Endothelial cell of umbilical vein (primary cell): ENCODE measurements around the gene PCNT. TPM values are rescaled to one million over a fixed set of nuclear protein-coding genes. Genes with fewer than 3 reads are reported as not detected.

ENCODE experiments used
- BruUV-seq: library from RNA; stranded (reverse); fragments of 400-500 nt; replicated peaks from 2 replicates; lab custom pipeline; 2021; lab: Mats Ljungman, UMichigan
- CTCF ChIA-PET: fragments of 300-600, 350-600 bp; sonication (Branson Sonifier 250); formaldehyde crosslinking; loops from one replicate; lab custom pipeline; 2021; ENCODE audit warnings: antibody characterized with exemption, inconsistent platforms; lab: Charles Lee
- POLR2A ChIA-PET: fragments of 300-600, 350-600 bp; sonication (Branson Sonifier 250); formaldehyde crosslinking; loops from one replicate; lab custom pipeline; 2021; ENCODE audit warnings: antibody characterized with exemption, inconsistent platforms; lab: Charles Lee
- DNase-seq: peaks from one replicate; pipeline ENCODE4 v3.0.0-alpha.2; 2011; ENCODE audit warnings: low read depth, low spot score
- FAIRE-seq: peaks from 2 replicates; lab custom pipeline; 2011; peaks lifted over from hg19 to GRCh38; lab: Jason Lieb, UNC
- H2AFZ ChIP-seq: 2 replicates; pipeline ENCODE4 v1.6.0; 2012; ENCODE audit warnings: low read depth, low read length, control low read depth, inconsistent platforms
- H3K27ac ChIP-seq: 2 replicates; pipeline ENCODE4 v1.5.1; 2011; ENCODE audit warnings: low read depth, mild to moderate bottlenecking, control low read depth, low read length, moderate library complexity; ENCODE audit not compliant: insufficient read depth
- H3K27me3 ChIP-seq, 2 experiments: 2 replicates each; pipeline versions ENCODE4 v1.6.0 to v1.6.1; 2011; ENCODE audit warnings: low read length in 2 of 2, mixed read lengths in 1 of 2; ENCODE audit not compliant: control insufficient read depth in 2 of 2, insufficient read depth in 2 of 2
- H3K36me3 ChIP-seq, 2 experiments: 2 replicates in 1 of 2; 3 replicates in 1 of 2; pipeline ENCODE4 v1.5.1; 2011; ENCODE audit warnings: low read length in 2 of 2, mild to moderate bottlenecking in 1 of 2, moderate library complexity in 1 of 2; ENCODE audit not compliant: control insufficient read depth in 2 of 2, insufficient read depth in 2 of 2; ENCODE audit errors: extremely low read depth in 1 of 2
- H3K4me1 ChIP-seq: 3 replicates; pipeline ENCODE4 v1.5.1; 2011; ENCODE audit warnings: mild to moderate bottlenecking, low read length; ENCODE audit not compliant: control insufficient read depth, insufficient read depth; ENCODE audit errors: extremely low read depth
- H3K4me2 ChIP-seq: 2 replicates; pipeline ENCODE4 v1.6.1; 2011; ENCODE audit warnings: low read length, control low read depth, mixed read lengths; ENCODE audit not compliant: insufficient read depth
- H3K4me3 ChIP-seq, 3 experiments: fragments of 200-600 bp in 1 of 3; sonication (generic), shearing (Covaris generic) in 1 of 3; replicated peaks in 1 of 3; 2 replicates each; pipeline ENCODE4 v1.5.1; 2011 to 2016; ENCODE audit warnings: control low read depth in 3 of 3, low read length in 3 of 3, mild to moderate bottlenecking in 2 of 3, inconsistent platforms in 1 of 3, low read depth in 1 of 3, moderate library complexity in 1 of 3; ENCODE audit not compliant: insufficient read depth in 1 of 3
- H3K79me2 ChIP-seq: 2 replicates; pipeline ENCODE4 v1.6.0; 2012; ENCODE audit warnings: low read length, inconsistent platforms; ENCODE audit not compliant: control insufficient read depth, insufficient read depth
- H3K9ac ChIP-seq: replicated peaks from 2 replicates; pipeline ENCODE3; 2011; ENCODE audit warnings: low read length, control low read depth; ENCODE audit not compliant: insufficient read depth; ENCODE audit errors: extremely low read depth
- H3K9me1 ChIP-seq: replicated peaks from 3 replicates; pipeline ENCODE4 v1.6.0; 2011; ENCODE audit warnings: mild to moderate bottlenecking, low read length; ENCODE audit not compliant: control insufficient read depth, insufficient read depth; ENCODE audit errors: extremely low read depth
- H3K9me3 ChIP-seq: replicated peaks from 2 replicates; pipeline ENCODE4 v1.5.1; 2012; ENCODE audit warnings: low read length, inconsistent platforms; ENCODE audit not compliant: control insufficient read depth, insufficient read depth
- H4K20me1 ChIP-seq: replicated peaks from 2 replicates; pipeline ENCODE3; 2011; ENCODE audit warnings: mild to moderate bottlenecking, low read length; ENCODE audit not compliant: control insufficient read depth, insufficient read depth; ENCODE audit errors: extremely low read depth
- CTCF ChIP-seq, 2 donors: IDR thresholded peaks; 1 replicate in 1 of 2; 2 replicates in 1 of 2; pipeline ENCODE4 v1.5.1; 2011; ENCODE audit warnings: low read length in 2 of 2, mild to moderate bottlenecking in 2 of 2, moderate library complexity in 2 of 2, control low read depth in 1 of 2, inconsistent platforms in 1 of 2, low read depth in 1 of 2; ENCODE audit not compliant: insufficient read depth in 1 of 2; ENCODE audit errors: extremely low read depth in 1 of 2
- EZH2 ChIP-seq: IDR thresholded peaks from 2 replicates; pipeline ENCODE4 v1.6.1; 2012; ENCODE audit warnings: borderline replicate concordance, low read depth, mild to moderate bottlenecking, moderate library complexity, low read length, inconsistent platforms; ENCODE audit not compliant: severe bottlenecking
- FOS ChIP-seq: IDR thresholded peaks from 2 replicates; pipeline ENCODE4 v1.6.1; 2011; ENCODE audit warnings: mild to moderate bottlenecking, low read length, moderate library complexity, borderline replicate concordance; ENCODE audit not compliant: insufficient read depth
- GATA2 ChIP-seq: IDR thresholded peaks from 2 replicates; pipeline ENCODE4 v1.7.0; 2011; ENCODE audit warnings: low read depth, mild to moderate bottlenecking, moderate library complexity, mixed read lengths, low read length; ENCODE audit not compliant: insufficient read length, insufficient read depth
- JUN ChIP-seq: IDR thresholded peaks from 2 replicates; pipeline ENCODE4 v1.6.1; 2011; ENCODE audit warnings: borderline replicate concordance, low read depth; ENCODE audit not compliant: insufficient read length, insufficient read depth
- MAX ChIP-seq: IDR thresholded peaks from 2 replicates; pipeline ENCODE4 v1.6.1; 2011; ENCODE audit not compliant: insufficient read depth, insufficient read length
- MYC ChIP-seq: IDR thresholded peaks from one replicate; pipeline ENCODE4 v1.6.1; 2011; ENCODE audit warnings: mild to moderate bottlenecking, low read depth, low read length
- POLR2A ChIP-seq: IDR thresholded peaks from 2 replicates; pipeline ENCODE4 v1.6.1; 2012; ENCODE audit warnings: low read depth, mild to moderate bottlenecking, control low read depth, low read length
- POLR2AphosphoS5 ChIP-seq: IDR thresholded peaks from 2 replicates; pipeline ENCODE4 v1.6.1; 2012; ENCODE audit warnings: low read depth, mild to moderate bottlenecking, control low read depth, low read length, moderate library complexity; ENCODE audit not compliant: insufficient read depth
- dilution Hi-C: fragments of 300-500 bp; cut with MboI; formaldehyde crosslinking; loops from one replicate; pipeline ENCODE4 v1.15.0; 2019; ENCODE audit warnings: low sequenced_read_pairs; ENCODE audit not compliant: extremely low pct_ligation_motif_present
- intact Hi-C: fragments of 100-400 bp; cut with micrococcal nuclease; formaldehyde crosslinking; loops from one replicate; pipeline ENCODE4 v1.10.0; 2022
- polyA plus RNA-seq, 4 experiments: library from polyadenylated mRNA; depleted of rRNA in 3 of 4; stranded (reverse) in 3 of 4; unstranded in 1 of 4; fragments of >200 nt; gene quantifications; 2 replicates each; pipeline versions ENCODE4 v1.2.1 to v1.2.3, GENCODE V29; 2011 to 2012; ENCODE audit warnings: missing spikeins in 1 of 4
- total RNA-seq: library from RNA; stranded (reverse); gene quantifications from 2 replicates; pipeline ENCODE4 v1.2.3, GENCODE V29; 2021

Gene PCNT
- total and polyA plus RNA-seq, 2 donors (not counting 3 experiments of a cell fraction or from before 2014, with no cell fraction given), result 9.6 to 49.5 TPM

GRCh38 chr21:46434322-46434958 lies 110.5 kb downstream of the PCNT start:
- CTCF ChIA-PET, result no interaction called here
- dilution Hi-C loops, result no loop called here
- no peaks in the 10 kb centered on the region for H3K4me1 ChIP-seq
- no peaks in the 10 kb centered on the region for H3K79me2 ChIP-seq
- no peaks in the 10 kb centered on the region for H4K20me1 ChIP-seq
- no peak for DNase-seq
- POLR2A ChIA-PET, result interaction anchor here (0.5 kb wide), 1 partner anchor 60 kb away, joined by 5 read pairs; no protein-coding TSS in a partner anchor
- no peak overlapping the region for H3K4me3 ChIP-seq
- BruUV-seq, result no TSS peak
- no peak overlapping the region for H3K9ac ChIP-seq
- H3K27ac ChIP-seq, result no peak overlapping the region
- H3K9me1 ChIP-seq, result no peaks in the 10 kb centered on the region
- no peak for FAIRE-seq
- no peak for TF ChIP-seq POLR2AphosphoS5
- TF ChIP-seq MYC, result no peak
- no peak for TF ChIP-seq MAX
- TF ChIP-seq GATA2, result no peak
- no peak for TF ChIP-seq FOS
- no peak for TF ChIP-seq CTCF (IDR thresholded peaks at IDR 0.05; ENCODE audit: extremely low read depth in 1 of 2, insufficient read depth in 1 of 2, low read depth in 1 of 2, low read length in 2 of 2)
- TF ChIP-seq POLR2A, result no peak
- TF ChIP-seq EZH2, result no peak
- TF ChIP-seq JUN, result no peak
- H3K27me3 ChIP-seq, result no peaks in the 10 kb centered on the region
- intact Hi-C loops, result no loop called here
- H3K36me3 ChIP-seq, result peaks cover 6 to 42% of the 10 kb centered on the region in 2 experiments
- no peak overlapping the region for H2AFZ ChIP-seq
- H3K4me2 ChIP-seq, result no peak overlapping the region
- no peaks in the 10 kb centered on the region for H3K9me3 ChIP-seq
